ENCODE data around the gene CABYR.

- TF ChIP-seq POLR2A (IDR thresholded peaks at IDR 0.05) = no peak
- no peak for TF ChIP-seq CTCF (IDR thresholded peaks at IDR 0.05)
Observed at GRCh38 chr18:24195296-24196053, 56.6 kb downstream of the CABYR start.
